AG04450 (cell line): ENCODE measurements around the gene VDR. TPM values are rescaled to one million over a fixed set of nuclear protein-coding genes. Genes with fewer than 3 reads are reported as not detected.

Source experiments
- CTCF ChIA-PET: fragments of 300-600, 350-600 bp; formaldehyde crosslinking; extraction: SDS; loops from one replicate; lab custom pipeline; 2022; ENCODE audit warnings: antibody characterized with exemption, inconsistent platforms; lab: Charles Lee
- POLR2A ChIA-PET: fragments of 350-600 bp; formaldehyde crosslinking; extraction: SDS; loops from one replicate; lab custom pipeline; 2021; ENCODE audit warnings: antibody characterized with exemption, inconsistent platforms; lab: Yijun Ruan, JAX
- DNase-seq: peaks from one replicate; pipeline ENCODE4 v3.0.0-alpha.2; 2011; ENCODE audit warnings: low read depth, low spot score
- H3K27ac ChIP-seq: one replicate; pipeline ENCODE4 v1.5.1; 2012; ENCODE audit warnings: low read depth, low read length, control low read depth
- H3K27me3 ChIP-seq: one replicate; pipeline ENCODE4 v1.6.0; 2012; ENCODE audit warnings: low read length; ENCODE audit not compliant: control insufficient read depth, insufficient read depth
- H3K4me3 ChIP-seq: 2 replicates; pipeline ENCODE4 v1.5.1; 2011; ENCODE audit warnings: mild to moderate bottlenecking, low read depth, low read length, control low read depth
- H3K9me3 ChIP-seq: 2 replicates; pipeline ENCODE4 v1.5.1; 2012; ENCODE audit warnings: low read length; ENCODE audit not compliant: control insufficient read depth, insufficient read depth
- CTCF ChIP-seq: IDR thresholded peaks from 2 replicates; pipeline ENCODE4 v1.5.1; 2011; ENCODE audit warnings: low read depth, low read length, control low read depth, inconsistent platforms
- polyA plus RNA-seq: library from polyadenylated mRNA; depleted of rRNA; stranded (reverse); fragments of >200 nt; gene quantifications from 2 replicates; pipeline ENCODE4 v1.2.3, GENCODE V29; 2011

Gene VDR
- polyA plus RNA-seq, 1 experiment, result 11.9 TPM

GRCh38 chr12:47876440-47876960, 28.3 kb downstream of the VDR start:
- CTCF ChIA-PET, result no interaction called here
- H3K27me3 ChIP-seq, result no peaks in the 10 kb centered on the region
- no peak overlapping the region for H3K27ac ChIP-seq
- POLR2A ChIA-PET, result no interaction called here
- no peak for TF ChIP-seq CTCF
- H3K4me3 ChIP-seq, result no peak overlapping the region
- DNase-seq, result no peak
- no peaks in the 10 kb centered on the region for H3K9me3 ChIP-seq

GRCh38 chr12:47875746-47876439, 28.9 kb downstream of the VDR start:
- POLR2A ChIA-PET, result no interaction called here
- Histone ChIP-seq H3K27me3 (no peaks in the 10 kb centered on the region), H3K27ac (no peak overlapping the region), H3K4me3 (no peak overlapping the region), H3K9me3 (no peaks in the 10 kb centered on the region)
- CTCF ChIA-PET, result no interaction called here
- no peak for TF ChIP-seq CTCF
- no peak for DNase-seq

- Histone ChIP-seq H3K9me3 (no peaks in the 10 kb centered on the region), H3K4me3 (no peak overlapping the region), H3K27ac (no peak overlapping the region), H3K27me3 (no peaks in the 10 kb centered on the region)
- TF ChIP-seq CTCF, result no peak
- no peak for DNase-seq
- POLR2A ChIA-PET, result no interaction called here
- CTCF ChIA-PET, result interaction anchor here (0.9 kb wide), 1 partner anchor 76 kb away, joined by 3 read pairs; no protein-coding TSS in a partner anchor
Measured at GRCh38 chr12:47874316-47874715, 30.5 kb downstream of the VDR start.

GRCh38 chr12:47870175-47870781, 34.5 kb downstream of the VDR start:
- H3K9me3 ChIP-seq, result no peaks in the 10 kb centered on the region; the same call in 1 of the 2 replicates
- peak; percentile 41 for TF ChIP-seq CTCF
- DNase-seq, result no peak
- POLR2A ChIA-PET, result interaction anchor here (1.2 kb wide), 1 partner anchor 11 kb away, joined by 9 read pairs; no protein-coding TSS in a partner anchor
- no peak overlapping the region for H3K4me3 ChIP-seq
- no peak overlapping the region for H3K27ac ChIP-seq
- no peaks in the 10 kb centered on the region for H3K27me3 ChIP-seq
- CTCF ChIA-PET, result interaction anchor here (0.6 to 2.3 kb wide), 6 partner anchors 10 to 329 kb away, joined by 3 to 13 read pairs (median 4); no protein-coding TSS in a partner anchor
